ENCODE data around the gene MSL3. TPM values are rescaled to one million over a fixed set of nuclear protein-coding genes. Genes with fewer than 3 reads are reported as not detected.

MSL3 gene
- total RNA-seq, 1 donor from 2014 or later = 33.2 TPM

GRCh38 chrX:11792461-11793421 is 34.7 kb downstream of the MSL3 start:
- H3K4me1 ChIP-seq = no peaks in the 10 kb centered on the region
- TF ChIP-seq CTCF (IDR thresholded peaks at IDR 0.05) (no peak), EZH2 (IDR thresholded peaks at IDR 0.05) (no peak), EZH2phosphoT487 (IDR thresholded peaks at IDR 0.05) (no peak)
- Mint-ChIP-seq H3K4me1 (no peaks in the 10 kb centered on the region), H3K36me3 (no peaks in the 10 kb centered on the region), H3K27ac (no peak overlapping the region), H3K27me3 (ENCODE audit: insufficient read depth, low read depth) (no peaks in the 10 kb centered on the region), H3K9me3 (no peaks in the 10 kb centered on the region), H3K4me3 (no peak overlapping the region)
- no peaks in the 10 kb centered on the region for H3F3A ChIP-seq (ENCODE audit: low read depth)
- H3K27me3 ChIP-seq = no peaks in the 10 kb centered on the region
- H3K4me3 ChIP-seq = no peak overlapping the region
- DNase-seq (ENCODE audit: low spot score) = no peak
- no peaks in the 10 kb centered on the region for H4K20me1 ChIP-seq (ENCODE audit: low read depth)
- no peak overlapping the region for H3K4me2 ChIP-seq
- no peak overlapping the region for H3K27ac ChIP-seq
- H3K36me3 ChIP-seq = no peaks in the 10 kb centered on the region
- no peak overlapping the region for H3K9ac ChIP-seq
- peaks cover 12% of the 10 kb centered on the region for H3K9me3 ChIP-seq (ENCODE audit: low read depth)
- H3K79me2 ChIP-seq (ENCODE audit: low read depth) = no peaks in the 10 kb centered on the region
- H2AFZ ChIP-seq (replicated peaks) = no peak overlapping the region

GRCh38 chrX:11793734-11794133 is 35.7 kb downstream of the MSL3 start:
- Histone ChIP-seq H3K36me3 (no peaks in the 10 kb centered on the region), H3K9ac (no peak overlapping the region), H3K9me3 (ENCODE audit: low read depth) (peaks cover 12% of the 10 kb centered on the region), H3K4me1 (no peaks in the 10 kb centered on the region), H3K27ac (no peak overlapping the region), H2AFZ (replicated peaks) (no peak overlapping the region), H3K4me2 (no peak overlapping the region), H3K4me3 (no peak overlapping the region), H3K27me3 (no peaks in the 10 kb centered on the region), H3K79me2 (ENCODE audit: low read depth) (no peaks in the 10 kb centered on the region), H3F3A (ENCODE audit: low read depth) (no peaks in the 10 kb centered on the region), H4K20me1 (ENCODE audit: low read depth) (no peaks in the 10 kb centered on the region)
- H3K36me3 Mint-ChIP-seq = no peaks in the 10 kb centered on the region
- no peaks in the 10 kb centered on the region for H3K4me1 Mint-ChIP-seq
- DNase-seq (ENCODE audit: low spot score) = no peak
- no peak overlapping the region for H3K27ac Mint-ChIP-seq
- no peaks in the 10 kb centered on the region for H3K27me3 Mint-ChIP-seq (ENCODE audit: insufficient read depth, low read depth)
- H3K9me3 Mint-ChIP-seq = no peaks in the 10 kb centered on the region
- TF ChIP-seq EZH2phosphoT487 (IDR thresholded peaks at IDR 0.05) (no peak), CTCF (IDR thresholded peaks at IDR 0.05) (no peak), EZH2 (IDR thresholded peaks at IDR 0.05) (no peak)
- H3K4me3 Mint-ChIP-seq = no peak overlapping the region

- no peaks in the 10 kb centered on the region for H4K20me1 ChIP-seq (ENCODE audit: low read depth)
- H3K27ac ChIP-seq = no peak overlapping the region
- no peaks in the 10 kb centered on the region for H3K4me1 Mint-ChIP-seq
- H3K27me3 ChIP-seq = no peaks in the 10 kb centered on the region
- no peak overlapping the region for H2AFZ ChIP-seq (replicated peaks)
- H3K4me3 Mint-ChIP-seq = no peak overlapping the region
- no peaks in the 10 kb centered on the region for H3K79me2 ChIP-seq (ENCODE audit: low read depth)
- no peak for DNase-seq (ENCODE audit: low spot score)
- H3K4me1 ChIP-seq = no peaks in the 10 kb centered on the region
- H3K9ac ChIP-seq = no peak overlapping the region
- H3K9me3 ChIP-seq (ENCODE audit: low read depth) = no peaks in the 10 kb centered on the region
- no peaks in the 10 kb centered on the region for H3K36me3 ChIP-seq
- no peaks in the 10 kb centered on the region for H3K36me3 Mint-ChIP-seq
- no peaks in the 10 kb centered on the region for H3F3A ChIP-seq (ENCODE audit: low read depth)
- no peak overlapping the region for H3K4me2 ChIP-seq
- no peak overlapping the region for H3K27ac Mint-ChIP-seq
- H3K27me3 Mint-ChIP-seq (ENCODE audit: insufficient read depth, low read depth) = peaks cover 3% of the 10 kb centered on the region
- H3K9me3 Mint-ChIP-seq = no peaks in the 10 kb centered on the region
- H3K4me3 ChIP-seq = no peak overlapping the region
- TF ChIP-seq EZH2phosphoT487 (IDR thresholded peaks at IDR 0.05) (no peak), CTCF (IDR thresholded peaks at IDR 0.05) (no peak), EZH2 (IDR thresholded peaks at IDR 0.05) (no peak)
Observed at GRCh38 chrX:11813341-11813740, 55.3 kb downstream of the MSL3 start.

Other genes starting within 250 kb of the MSL3 start
- gene ARHGAP6, start 92.3 kb upstream of the MSL3 start, total RNA-seq (ENCODE audit: low replicate concordance) = 1.1 and 1.2 TPM in 2 replicates